ENCODE measurements around the gene PRKCD.

Gene PRKCD

DNA sequence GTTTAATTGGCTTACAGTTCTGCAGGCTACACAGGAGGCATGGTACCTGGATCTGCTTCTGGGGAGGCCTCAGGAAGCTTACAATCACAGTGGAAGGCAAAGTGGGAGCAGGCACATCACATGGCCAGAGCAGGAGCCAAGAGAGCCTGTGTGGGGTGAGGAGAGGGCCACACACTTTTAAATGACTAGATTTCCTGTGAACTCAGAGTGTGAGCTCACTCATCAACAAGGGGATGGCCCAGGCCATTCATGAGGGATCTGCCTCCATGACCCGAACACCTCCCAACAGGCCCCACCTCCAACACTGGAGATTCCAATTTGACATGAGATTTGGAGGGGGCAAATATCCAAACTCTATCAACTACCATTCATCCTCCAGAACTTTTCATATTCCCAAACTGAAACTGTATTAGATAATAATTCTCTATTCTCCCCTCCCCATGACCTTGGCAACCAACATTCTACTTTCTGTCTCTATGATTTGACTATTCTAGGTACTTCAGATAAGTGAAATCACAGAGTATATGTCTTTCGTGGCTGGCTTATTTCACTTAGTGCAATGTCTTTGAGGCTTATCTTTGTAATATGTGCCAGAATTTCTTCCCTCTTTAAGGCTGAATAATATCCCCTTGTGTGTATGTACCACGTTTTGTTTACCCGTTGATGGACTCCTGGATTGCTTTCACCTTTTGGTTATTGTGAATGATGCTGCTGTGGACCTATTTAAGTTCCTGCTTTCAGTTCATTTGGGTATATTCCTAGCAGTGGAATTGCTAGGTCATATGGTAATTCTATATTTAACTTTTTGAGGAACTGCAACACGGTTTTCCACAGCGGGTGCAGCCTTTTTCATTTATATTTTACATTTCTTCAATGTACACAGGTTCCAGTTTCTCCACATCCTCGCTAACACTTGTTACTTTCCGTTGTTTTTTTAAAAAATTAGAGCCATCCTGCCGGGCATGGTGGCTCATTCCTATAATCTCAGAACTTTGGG lies 51.0 kb downstream of the PRKCD start:
- H3K9me3 ChIP-seq (replicated peaks in 1 of 2; ENCODE audit: control insufficient read depth in 2 of 2, insufficient read depth in 1 of 2, low read depth in 1 of 2, low read length in 2 of 2), result peaks cover 0 to 2% of the 10 kb centered on the region in 2 donors
- H3K4me2 ChIP-seq (ENCODE audit: insufficient read depth, low read length, poor library complexity, severe bottlenecking), result no peak overlapping the region
- no peak overlapping the region for H2BK5ac ChIP-seq (ENCODE audit: low read length)
- no peak overlapping the region for H2AK5ac ChIP-seq (ENCODE audit: low read depth, low read length)
- H3K4me3 ChIP-seq (ENCODE audit: low read length in 2 of 2), result no peak overlapping the region
- H3K18ac ChIP-seq (ENCODE audit: low read length), result no peak overlapping the region
- no peak overlapping the region for H3K9ac ChIP-seq (ENCODE audit: low read depth, low read length, poor library complexity)
- H2BK120ac ChIP-seq (ENCODE audit: low read depth, low read length), result no peak overlapping the region
- H3K4me1 ChIP-seq (ENCODE audit: control insufficient read depth in 2 of 2, insufficient read depth in 1 of 2, low read depth in 1 of 2, low read length in 2 of 2), result no peaks in the 10 kb centered on the region
- WGBS, 2 donors (ENCODE audit: extremely low coverage in 2 of 2, insufficient read length in 2 of 2, insufficient replicate concordance in 1 of 2), result no CpG with 5 or more reads among the region's 9 CpGs
- no peak overlapping the region for H3K23ac ChIP-seq (ENCODE audit: low read depth, low read length, poor library complexity)
- H2BK15ac ChIP-seq (ENCODE audit: low read length), result no peak overlapping the region
- no peaks in the 10 kb centered on the region for H3K79me1 ChIP-seq (ENCODE audit: low read depth, low read length)
- no peak for DNase-seq (ENCODE audit: low spot score)
- no peak overlapping the region for H3K4ac ChIP-seq (ENCODE audit: low read length)
- H3K27me3 ChIP-seq (ENCODE audit: control insufficient read depth in 3 of 3, insufficient read depth in 3 of 3, low read depth in 1 of 3, low read length in 3 of 3), result no peaks in the 10 kb centered on the region
- H3K14ac ChIP-seq (ENCODE audit: low read length), result no peak overlapping the region
- no peak overlapping the region for H4K8ac ChIP-seq (ENCODE audit: low read depth, low read length)
- H2AFZ ChIP-seq (ENCODE audit: low read length), result no peak overlapping the region
- no peaks in the 10 kb centered on the region for H3K36me3 ChIP-seq (replicated peaks in 1 of 2; ENCODE audit: control insufficient read depth in 2 of 2, insufficient read depth in 2 of 2, low read length in 2 of 2)
- no peak overlapping the region for H4K91ac ChIP-seq (ENCODE audit: low read depth, low read length, poor library complexity)
- no peak overlapping the region for H3K27ac ChIP-seq (replicated peaks; ENCODE audit: low read length)
- no peak overlapping the region for H2BK12ac ChIP-seq (ENCODE audit: low read length)

DNA sequence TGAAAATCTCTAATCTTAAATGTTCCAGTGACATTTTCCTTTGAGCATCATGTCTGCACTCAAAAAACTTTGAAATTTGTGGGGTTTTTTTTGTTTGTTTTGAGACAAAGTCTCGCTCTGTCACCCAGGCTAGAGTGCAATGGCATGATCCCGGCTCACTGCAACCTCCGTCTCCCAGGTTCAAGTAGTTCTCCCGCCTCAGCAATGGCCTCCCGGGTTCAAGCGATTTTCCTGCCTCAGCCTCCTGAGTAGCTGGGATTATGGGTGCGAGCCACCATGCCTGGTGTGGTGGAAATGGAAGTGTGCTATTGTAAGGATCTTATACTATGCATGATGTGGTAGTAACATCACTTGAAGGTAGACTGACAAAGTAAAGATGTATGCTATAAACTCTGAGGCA lies 52.3 kb downstream of the PRKCD start:
- no peak overlapping the region for H3K27ac ChIP-seq (replicated peaks; ENCODE audit: low read length)
- no peak overlapping the region for H2AK5ac ChIP-seq (ENCODE audit: low read depth, low read length)
- no peaks in the 10 kb centered on the region for H3K36me3 ChIP-seq (replicated peaks in 1 of 2; ENCODE audit: control insufficient read depth in 2 of 2, insufficient read depth in 2 of 2, low read length in 2 of 2)
- no peak for DNase-seq (ENCODE audit: low spot score)
- H3K23ac ChIP-seq (ENCODE audit: low read depth, low read length, poor library complexity), result no peak overlapping the region
- no peak overlapping the region for H2BK120ac ChIP-seq (ENCODE audit: low read depth, low read length)
- no peak overlapping the region for H2BK12ac ChIP-seq (ENCODE audit: low read length)
- no peak overlapping the region for H3K4ac ChIP-seq (ENCODE audit: low read length)
- H3K18ac ChIP-seq (ENCODE audit: low read length), result no peak overlapping the region
- WGBS, 2 donors (ENCODE audit: extremely low coverage in 2 of 2, insufficient read length in 2 of 2, insufficient replicate concordance in 1 of 2), result no CpG with 5 or more reads among the region's 7 CpGs
- H3K4me3 ChIP-seq (ENCODE audit: low read length in 2 of 2), result no peak overlapping the region
- H3K9me3 ChIP-seq (replicated peaks in 1 of 2; ENCODE audit: control insufficient read depth in 2 of 2, insufficient read depth in 1 of 2, low read depth in 1 of 2, low read length in 2 of 2), result peaks cover 0 to 2% of the 10 kb centered on the region in 2 donors
- no peaks in the 10 kb centered on the region for H3K79me1 ChIP-seq (ENCODE audit: low read depth, low read length)
- no peak overlapping the region for H3K9ac ChIP-seq (ENCODE audit: low read depth, low read length, poor library complexity)
- H3K27me3 ChIP-seq (ENCODE audit: control insufficient read depth in 3 of 3, insufficient read depth in 3 of 3, low read depth in 1 of 3, low read length in 3 of 3), result no peaks in the 10 kb centered on the region
- no peak overlapping the region for H3K14ac ChIP-seq (ENCODE audit: low read length)
- no peak overlapping the region for H4K91ac ChIP-seq (ENCODE audit: low read depth, low read length, poor library complexity)
- no peak overlapping the region for H3K4me2 ChIP-seq (ENCODE audit: insufficient read depth, low read length, poor library complexity, severe bottlenecking)
- H4K8ac ChIP-seq (ENCODE audit: low read depth, low read length), result no peak overlapping the region
- no peak overlapping the region for H2AFZ ChIP-seq (ENCODE audit: low read length)
- no peaks in the 10 kb centered on the region for H3K4me1 ChIP-seq (ENCODE audit: control insufficient read depth in 2 of 2, insufficient read depth in 1 of 2, low read depth in 1 of 2, low read length in 2 of 2)
- H2BK5ac ChIP-seq (ENCODE audit: low read length), result no peak overlapping the region
- H2BK15ac ChIP-seq (ENCODE audit: low read length), result no peak overlapping the region

DNA sequence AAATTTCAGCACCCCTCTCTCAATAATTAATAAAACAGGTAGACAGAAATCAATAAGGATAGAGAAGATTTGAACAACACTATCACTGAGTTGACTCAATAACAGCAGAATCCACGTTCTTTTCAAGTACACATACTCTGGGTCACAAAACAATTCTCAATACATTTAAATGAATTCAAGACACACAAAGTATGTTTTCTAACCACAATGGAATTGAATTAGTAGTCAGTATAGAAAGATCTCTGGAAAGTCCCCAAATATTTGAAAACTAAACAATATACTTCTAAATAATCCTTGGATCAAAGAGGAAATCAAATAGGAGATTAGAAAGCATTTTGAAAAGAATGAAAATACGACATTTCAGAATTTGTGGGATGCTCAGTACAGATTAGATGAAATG lies 54.8 kb downstream of the PRKCD start:
- H3K23ac ChIP-seq (ENCODE audit: low read depth, low read length, poor library complexity), result no peak overlapping the region
- H2BK12ac ChIP-seq (ENCODE audit: low read length), result no peak overlapping the region
- H3K4ac ChIP-seq (ENCODE audit: low read length), result no peak overlapping the region
- H3K14ac ChIP-seq (ENCODE audit: low read length), result no peak overlapping the region
- H2BK5ac ChIP-seq (ENCODE audit: low read length), result no peak overlapping the region
- H3K9ac ChIP-seq (ENCODE audit: low read depth, low read length, poor library complexity), result no peak overlapping the region
- no peak overlapping the region for H3K4me3 ChIP-seq (ENCODE audit: low read length in 2 of 2)
- no peak overlapping the region for H4K8ac ChIP-seq (ENCODE audit: low read depth, low read length)
- no peaks in the 10 kb centered on the region for H3K27me3 ChIP-seq (ENCODE audit: control insufficient read depth in 3 of 3, insufficient read depth in 3 of 3, low read depth in 1 of 3, low read length in 3 of 3)
- H2AK5ac ChIP-seq (ENCODE audit: low read depth, low read length), result no peak overlapping the region
- H3K4me2 ChIP-seq (ENCODE audit: insufficient read depth, low read length, poor library complexity, severe bottlenecking), result no peak overlapping the region
- no peaks in the 10 kb centered on the region for H3K36me3 ChIP-seq (replicated peaks in 1 of 2; ENCODE audit: control insufficient read depth in 2 of 2, insufficient read depth in 2 of 2, low read length in 2 of 2)
- H3K27ac ChIP-seq (replicated peaks; ENCODE audit: low read length), result no peak overlapping the region
- no peak overlapping the region for H2BK120ac ChIP-seq (ENCODE audit: low read depth, low read length)
- DNase-seq (ENCODE audit: low spot score), result no peak
- no CpG with 5 or more reads among the region's 2 CpGs for WGBS, 2 donors (ENCODE audit: extremely low coverage in 2 of 2, insufficient read length in 2 of 2, insufficient replicate concordance in 1 of 2)
- H3K4me1 ChIP-seq (ENCODE audit: control insufficient read depth in 2 of 2, insufficient read depth in 1 of 2, low read depth in 1 of 2, low read length in 2 of 2), result no peaks in the 10 kb centered on the region
- H4K91ac ChIP-seq (ENCODE audit: low read depth, low read length, poor library complexity), result no peak overlapping the region
- no peak overlapping the region for H2BK15ac ChIP-seq (ENCODE audit: low read length)
- no peaks in the 10 kb centered on the region for H3K79me1 ChIP-seq (ENCODE audit: low read depth, low read length)
- no peak overlapping the region for H3K18ac ChIP-seq (ENCODE audit: low read length)
- no peak overlapping the region for H2AFZ ChIP-seq (ENCODE audit: low read length)
- H3K9me3 ChIP-seq (replicated peaks in 1 of 2; ENCODE audit: control insufficient read depth in 2 of 2, insufficient read depth in 1 of 2, low read depth in 1 of 2, low read length in 2 of 2), result no peaks in the 10 kb centered on the region

DNA sequence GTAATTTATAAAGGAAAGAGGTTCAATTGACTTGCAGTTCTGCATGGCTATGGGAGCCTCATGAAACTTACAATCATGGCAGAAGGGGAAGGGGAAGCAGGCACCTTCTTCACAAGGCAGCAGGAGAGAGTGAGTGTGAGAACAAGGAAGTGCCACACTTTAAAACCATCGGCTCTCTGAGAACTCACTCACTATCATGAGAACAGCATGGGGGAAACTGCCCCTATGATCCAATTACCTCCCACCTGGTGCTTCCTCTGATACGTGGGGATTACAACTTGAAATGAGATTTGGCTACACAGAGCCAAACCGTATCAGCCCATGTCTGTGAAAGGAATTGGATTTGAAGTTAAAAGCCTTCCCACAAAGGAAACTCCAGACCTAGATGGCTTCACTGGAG lies 55.7 kb downstream of the PRKCD start:
- H3K4ac ChIP-seq (ENCODE audit: low read length), result no peak overlapping the region
- no peak overlapping the region for H3K4me2 ChIP-seq (ENCODE audit: insufficient read depth, low read length, poor library complexity, severe bottlenecking)
- H3K9ac ChIP-seq (ENCODE audit: low read depth, low read length, poor library complexity), result no peak overlapping the region
- H2BK120ac ChIP-seq (ENCODE audit: low read depth, low read length), result no peak overlapping the region
- no peak overlapping the region for H2BK5ac ChIP-seq (ENCODE audit: low read length)
- no peak overlapping the region for H3K23ac ChIP-seq (ENCODE audit: low read depth, low read length, poor library complexity)
- no CpG with 5 or more reads among the region's 3 CpGs for WGBS, 2 donors (ENCODE audit: extremely low coverage in 2 of 2, insufficient read length in 2 of 2, insufficient replicate concordance in 1 of 2)
- H3K36me3 ChIP-seq (replicated peaks in 1 of 2; ENCODE audit: control insufficient read depth in 2 of 2, insufficient read depth in 2 of 2, low read length in 2 of 2), result no peaks in the 10 kb centered on the region
- no peaks in the 10 kb centered on the region for H3K79me1 ChIP-seq (ENCODE audit: low read depth, low read length)
- no peak overlapping the region for H3K4me3 ChIP-seq (ENCODE audit: low read length in 2 of 2)
- no peak overlapping the region for H2AFZ ChIP-seq (ENCODE audit: low read length)
- H3K18ac ChIP-seq (ENCODE audit: low read length), result no peak overlapping the region
- H2BK15ac ChIP-seq (ENCODE audit: low read length), result no peak overlapping the region
- no peaks in the 10 kb centered on the region for H3K4me1 ChIP-seq (ENCODE audit: control insufficient read depth in 2 of 2, insufficient read depth in 1 of 2, low read depth in 1 of 2, low read length in 2 of 2)
- no peaks in the 10 kb centered on the region for H3K27me3 ChIP-seq (ENCODE audit: control insufficient read depth in 3 of 3, insufficient read depth in 3 of 3, low read depth in 1 of 3, low read length in 3 of 3)
- no peak overlapping the region for H4K91ac ChIP-seq (ENCODE audit: low read depth, low read length, poor library complexity)
- no peak overlapping the region for H2BK12ac ChIP-seq (ENCODE audit: low read length)
- H3K14ac ChIP-seq (ENCODE audit: low read length), result no peak overlapping the region
- no peaks in the 10 kb centered on the region for H3K9me3 ChIP-seq (replicated peaks in 1 of 2; ENCODE audit: control insufficient read depth in 2 of 2, insufficient read depth in 1 of 2, low read depth in 1 of 2, low read length in 2 of 2)
- no peak for DNase-seq (ENCODE audit: low spot score)
- H2AK5ac ChIP-seq (ENCODE audit: low read depth, low read length), result no peak overlapping the region
- no peak overlapping the region for H4K8ac ChIP-seq (ENCODE audit: low read depth, low read length)
- H3K27ac ChIP-seq (replicated peaks; ENCODE audit: low read length), result no peak overlapping the region
